HG03103 (cell line): ENCODE data around the gene WNT9B.
A peak's percentile ranks its signal among the peaks of the same experiment; 100 is the strongest.
"Not testable (repeated sequence)": the region's sequence is repeated elsewhere in the genome, so short reads cannot be mapped to it uniquely, and the experiment has no call there.

Source experiments
- ATAC-seq: cut with Tn5 transposase; IDR thresholded peaks from one replicate; pipeline ENCODE4 v1.9.1; 2021; ENCODE audit warnings: low read depth; ENCODE audit not compliant: unreplicated experiment

Gene WNT9B

GRCh38 chr17:46903762-46904672, 52.6 kb downstream of the WNT9B start:
- ATAC-seq, result no peak

- ATAC-seq, result no peak
Measured at GRCh38 chr17:46908068-46908737, 56.8 kb downstream of the WNT9B start.

- no peak for ATAC-seq
Measured at GRCh38 chr17:46910179-46910927, 59.0 kb downstream of the WNT9B start.

GRCh38 chr17:46911311-46911710, 59.9 kb downstream of the WNT9B start:
- ATAC-seq, result no peak

GRCh38 chr17:46915596-46915995, 64.2 kb downstream of the WNT9B start:
- ATAC-seq, result no peak

- no peak for ATAC-seq
Measured at GRCh38 chr17:46916211-46916610, 64.8 kb downstream of the WNT9B start.

GRCh38 chr17:46916623-46917022, 65.2 kb downstream of the WNT9B start:
- ATAC-seq, result no peak

GRCh38 chr17:46917041-46917440, 65.7 kb downstream of the WNT9B start:
- no peak for ATAC-seq

GRCh38 chr17:46917516-46917915, 66.1 kb downstream of the WNT9B start:
- no peak for ATAC-seq

- ATAC-seq, result not testable (repeated sequence)
Measured at GRCh38 chr17:46921962-46922361, 70.6 kb downstream of the WNT9B start.

- no peak for ATAC-seq
Measured at GRCh38 chr17:46922487-46922803, 71.1 kb downstream of the WNT9B start.

- ATAC-seq, result peak; percentile 78
Measured at GRCh38 chr17:46922804-46923635, 71.6 kb downstream of the WNT9B start, which contains the start of gene GOSR2. TSS of gene GOSR2 (plus strand) at chr17:46923160. CDS start at chr17:46923193, 33 bp downstream.

- ATAC-seq, result no peak
Measured at GRCh38 chr17:46925185-46925868, 73.9 kb downstream of the WNT9B start.

GRCh38 chr17:46928467-46929261, 77.3 kb downstream of the WNT9B start:
- ATAC-seq, result no peak

- ATAC-seq, result no peak
Measured at GRCh38 chr17:46929413-46929812, 78.0 kb downstream of the WNT9B start.

GRCh38 chr17:46930051-46930450, 78.7 kb downstream of the WNT9B start:
- ATAC-seq, result no peak

- ATAC-seq, result no peak
Measured at GRCh38 chr17:46931596-46931995, 80.2 kb downstream of the WNT9B start.

- no peak for ATAC-seq
Measured at GRCh38 chr17:46935658-46936266, 84.4 kb downstream of the WNT9B start.
